Measurements from ENCODE around the gene IGFBP3. TPM values are rescaled to one million over a fixed set of nuclear protein-coding genes. Genes with fewer than 3 reads are reported as not detected.

Gene IGFBP3
- polyA plus RNA-seq, 3 donors: 0.06 TPM; not detected in 2

DNA sequence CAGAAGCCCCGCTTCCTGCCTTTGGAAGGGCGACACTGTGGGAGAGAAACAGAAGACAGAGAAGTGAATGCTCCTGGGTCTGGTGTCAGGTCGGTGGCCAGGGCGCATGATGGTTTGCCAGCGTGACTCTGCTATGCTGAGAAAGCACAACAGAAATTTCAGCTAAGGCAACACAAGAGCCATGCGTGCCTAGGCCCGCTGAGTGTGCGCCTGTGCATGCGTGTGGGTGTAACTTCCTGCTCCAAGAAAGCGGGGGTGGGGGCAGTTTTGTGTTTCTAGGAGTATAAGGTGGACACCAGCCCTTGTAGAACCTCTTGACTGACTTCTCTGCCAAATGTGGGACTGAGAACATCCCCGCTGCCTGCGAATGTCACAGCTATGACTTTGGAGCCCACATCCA, 6.2 kb downstream of the IGFBP3 start:
- Histone ChIP-seq H3K4me3 (replicated peaks in 1 of 3; ENCODE audit: low read depth in 2 of 3, low read length in 3 of 3) (no peak overlapping the region), H3K4me1 (ENCODE audit: control insufficient read depth in 1 of 2, insufficient read depth in 2 of 2, low read length in 2 of 2) (no peaks in the 10 kb centered on the region), H4K20me1 (ENCODE audit: insufficient read depth, low read length) (no peaks in the 10 kb centered on the region), H3K9me3 (replicated peaks in 1 of 2; ENCODE audit: control insufficient read depth in 1 of 2, insufficient read depth in 1 of 2, low read length in 2 of 2) (peaks cover 0 to 15% of the 10 kb centered on the region in 2 donors), H3K9ac (ENCODE audit: insufficient read depth, low read length, poor library complexity, severe bottlenecking) (no peak overlapping the region), H3K36me3 (replicated peaks in 1 of 2; ENCODE audit: control insufficient read depth in 1 of 2, insufficient read depth in 2 of 2, low read length in 2 of 2) (no peaks in the 10 kb centered on the region), H3K79me2 (ENCODE audit: insufficient read depth, low read length) (no peaks in the 10 kb centered on the region), H2AFZ (ENCODE audit: insufficient read depth, low read depth, low read length, poor library complexity, severe bottlenecking) (no peak overlapping the region), H3K27ac (ENCODE audit: low read depth in 1 of 2, low read length in 2 of 2) (no peak overlapping the region), H3K4me2 (replicated peaks; ENCODE audit: extremely low read depth, low read length, poor library complexity, severe bottlenecking) (no peak overlapping the region), H3K27me3 (ENCODE audit: control insufficient read depth in 2 of 2, insufficient read depth in 2 of 2, low read length in 2 of 2) (peaks cover 22 to 24% of the 10 kb centered on the region in 2 donors)
- TF ChIP-seq, protein P1, sequence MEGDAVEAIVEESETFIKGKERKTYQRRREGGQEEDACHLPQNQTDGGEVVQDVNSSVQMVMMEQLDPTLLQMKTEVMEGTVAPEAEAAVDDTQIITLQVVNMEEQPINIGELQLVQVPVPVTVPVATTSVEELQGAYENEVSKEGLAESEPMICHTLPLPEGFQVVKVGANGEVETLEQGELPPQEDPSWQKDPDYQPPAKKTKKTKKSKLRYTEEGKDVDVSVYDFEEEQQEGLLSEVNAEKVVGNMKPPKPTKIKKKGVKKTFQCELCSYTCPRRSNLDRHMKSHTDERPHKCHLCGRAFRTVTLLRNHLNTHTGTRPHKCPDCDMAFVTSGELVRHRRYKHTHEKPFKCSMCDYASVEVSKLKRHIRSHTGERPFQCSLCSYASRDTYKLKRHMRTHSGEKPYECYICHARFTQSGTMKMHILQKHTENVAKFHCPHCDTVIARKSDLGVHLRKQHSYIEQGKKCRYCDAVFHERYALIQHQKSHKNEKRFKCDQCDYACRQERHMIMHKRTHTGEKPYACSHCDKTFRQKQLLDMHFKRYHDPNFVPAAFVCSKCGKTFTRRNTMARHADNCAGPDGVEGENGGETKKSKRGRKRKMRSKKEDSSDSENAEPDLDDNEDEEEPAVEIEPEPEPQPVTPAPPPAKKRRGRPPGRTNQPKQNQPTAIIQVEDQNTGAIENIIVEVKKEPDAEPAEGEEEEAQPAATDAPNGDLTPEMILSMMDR (IDR thresholded peaks at IDR 0.05): no peak
- Mint-ChIP-seq H3K27ac (no peak overlapping the region), H3K27me3 (ENCODE audit: low read depth in 3 of 3) (peaks cover 18 to 32% (median 31%) of the 10 kb centered on the region in 3 donors), H3K4me1 (no peaks in the 10 kb centered on the region), H3K36me3 (no peaks in the 10 kb centered on the region), H3K9me3 (peaks cover 0 to 3% (median 0%) of the 10 kb centered on the region in 7 donors), H3K4me3 (no peak overlapping the region)
- DNase-seq: no peak
- intact Hi-C loops (cut with micrococcal nuclease): loop anchor here (5.0 kb wide), 2 partner anchors 1262 to 1337 kb away; no protein-coding TSS in a partner anchor
- WGBS (ENCODE audit: insufficient coverage): 88% methylated on average over 9 of the region's 12 CpGs

DNA sequence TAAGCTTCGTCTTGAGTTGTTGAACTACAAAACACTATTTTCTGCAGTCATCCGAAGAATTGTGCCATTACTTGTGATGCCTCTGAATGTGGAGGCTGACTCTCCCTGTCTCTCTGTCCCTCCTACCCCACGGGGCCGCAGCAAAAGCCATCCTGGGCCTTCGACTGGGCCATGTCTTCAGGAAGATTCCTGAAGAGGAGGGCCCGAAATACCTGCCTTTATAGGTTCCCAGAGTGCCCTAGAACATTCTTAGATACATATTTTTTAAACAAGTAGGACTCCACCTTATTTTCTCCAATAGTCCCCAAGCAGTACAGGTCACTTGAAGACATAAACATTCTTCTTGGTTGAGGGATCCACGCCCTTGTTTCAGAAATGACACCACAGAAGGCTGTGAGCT, 8.1 kb downstream of the IGFBP3 start:
- Histone ChIP-seq H2AFZ (ENCODE audit: insufficient read depth, low read depth, low read length, poor library complexity, severe bottlenecking) (no peak overlapping the region), H3K9me3 (replicated peaks in 1 of 2; ENCODE audit: control insufficient read depth in 1 of 2, insufficient read depth in 1 of 2, low read length in 2 of 2) (peaks cover 0 to 3% of the 10 kb centered on the region in 2 donors), H3K79me2 (ENCODE audit: insufficient read depth, low read length) (no peaks in the 10 kb centered on the region), H3K4me2 (replicated peaks; ENCODE audit: extremely low read depth, low read length, poor library complexity, severe bottlenecking) (no peak overlapping the region), H3K27ac (ENCODE audit: low read depth in 1 of 2, low read length in 2 of 2) (no peak overlapping the region), H3K27me3 (ENCODE audit: control insufficient read depth in 2 of 2, insufficient read depth in 2 of 2, low read length in 2 of 2) (peaks cover 4% of the 10 kb centered on the region in 2 donors), H3K4me3 (replicated peaks in 1 of 3; ENCODE audit: low read depth in 2 of 3, low read length in 3 of 3) (no peak overlapping the region), H4K20me1 (ENCODE audit: insufficient read depth, low read length) (no peaks in the 10 kb centered on the region), H3K36me3 (replicated peaks in 1 of 2; ENCODE audit: control insufficient read depth in 1 of 2, insufficient read depth in 2 of 2, low read length in 2 of 2) (no peaks in the 10 kb centered on the region), H3K4me1 (ENCODE audit: control insufficient read depth in 1 of 2, insufficient read depth in 2 of 2, low read length in 2 of 2) (no peaks in the 10 kb centered on the region), H3K9ac (ENCODE audit: insufficient read depth, low read length, poor library complexity, severe bottlenecking) (no peak overlapping the region)
- Mint-ChIP-seq H3K27me3 (ENCODE audit: low read depth in 3 of 3) (peaks cover 2 to 15% (median 12%) of the 10 kb centered on the region in 3 donors), H3K27ac (no peak overlapping the region), H3K36me3 (no peaks in the 10 kb centered on the region), H3K9me3 (peaks cover 0 to 3% (median 0%) of the 10 kb centered on the region in 7 donors), H3K4me1 (no peaks in the 10 kb centered on the region), H3K4me3 (no peak overlapping the region)
- intact Hi-C loops (cut with micrococcal nuclease): no loop called here
- no peak for DNase-seq
- WGBS (ENCODE audit: insufficient coverage): 88% methylated on average over 3 of the region's 7 CpGs
- TF ChIP-seq, protein P1 (IDR thresholded peaks at IDR 0.05): no peak
